ENCODE measurements around the gene UPK3A. TPM values are rescaled to one million over a fixed set of nuclear protein-coding genes. Genes with fewer than 3 reads are reported as not detected.

The UPK3A gene
- polyA plus RNA-seq, 1 of the 3 experiments (the other 2 are of a cell fraction) = not detected

DNA sequence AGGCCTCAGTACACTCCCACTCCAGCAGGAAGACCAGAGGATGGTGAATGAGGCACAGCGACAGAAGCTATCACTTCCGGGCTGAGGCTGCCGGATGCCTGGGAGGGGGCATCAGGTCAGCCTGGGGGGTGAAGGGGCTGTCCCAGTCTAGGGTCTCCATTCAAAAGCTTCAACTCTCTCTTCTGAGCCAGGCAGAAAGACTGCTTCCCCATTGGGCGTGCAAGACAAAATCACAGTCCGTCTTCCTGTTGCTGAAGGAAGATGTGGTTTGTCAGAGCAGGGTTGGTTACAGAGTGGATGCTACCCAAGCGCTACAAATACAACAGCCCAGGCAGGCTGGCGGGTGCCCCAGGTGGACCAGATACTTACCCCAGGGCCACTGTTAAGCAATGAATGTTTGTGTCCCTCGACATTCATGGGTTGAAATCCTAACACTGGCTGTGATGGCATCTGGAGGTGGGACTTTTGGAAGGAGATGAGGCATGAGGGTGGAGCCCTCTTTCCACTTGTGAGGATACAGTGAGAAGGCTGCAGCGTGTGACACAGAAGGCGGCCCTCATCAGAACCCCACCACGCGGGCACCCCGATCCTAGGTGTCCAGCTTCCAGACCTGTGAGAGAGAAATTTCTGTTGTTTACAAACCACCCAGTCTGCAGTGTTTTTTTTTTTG is 12.0 kb downstream of the UPK3A start:
- Histone ChIP-seq H3K9me2 (no peaks in the 10 kb centered on the region), H3K36me3 (replicated peaks in 1 of 2; ENCODE audit: control insufficient read depth in 1 of 2, insufficient read depth in 2 of 2, low read length in 1 of 2) (no peaks in the 10 kb centered on the region), H3K4me3 (ENCODE audit: low read depth in 2 of 2, low read length in 1 of 2) (no peak overlapping the region), H3K9ac (no peak overlapping the region), H4K20me1 (ENCODE audit: insufficient read depth) (no peaks in the 10 kb centered on the region), H3K9me3 (no peaks in the 10 kb centered on the region), H3K79me2 (ENCODE audit: insufficient read depth) (no peaks in the 10 kb centered on the region), H3K27ac (ENCODE audit: low read depth in 2 of 2, low read length in 1 of 2) (no peak overlapping the region), H3K4me1 (ENCODE audit: control insufficient read depth in 1 of 2, insufficient read depth in 2 of 2, low read depth in 1 of 2, low read length in 1 of 2) (no peaks in the 10 kb centered on the region), H2AFZ (ENCODE audit: low read depth) (no peak overlapping the region), H3K4me2 (no peak overlapping the region), H3F3A (replicated peaks; ENCODE audit: insufficient read depth) (peaks cover 2% of the 10 kb centered on the region), H3K27me3 (ENCODE audit: insufficient read depth) (no peaks in the 10 kb centered on the region)
- CTCF ChIA-PET = interaction anchor here (0.6 to 1.4 kb wide), 2 partner anchors 14 to 21 kb away, joined by 3 to 4 read pairs; no protein-coding TSS in a partner anchor
- WGBS (ENCODE audit: low lambda C conversion rate) = 90% methylated on average over 9 of the region's 13 CpGs
- DNase-seq = no peak
- POLR2A ChIA-PET = no interaction called here
- TF ChIP-seq EZH2phosphoT487 (IDR thresholded peaks at IDR 0.05; ENCODE audit: borderline replicate concordance, low read depth) (no peak), USF2 (IDR thresholded peaks at IDR 0.05; ENCODE audit: borderline replicate concordance, low read depth, low read length) (no peak), FOSL2 (IDR thresholded peaks at IDR 0.05; ENCODE audit: borderline replicate concordance, low read depth) (no peak), FOXM1 (IDR thresholded peaks at IDR 0.05; ENCODE audit: low read depth) (no peak), TAF1 (IDR thresholded peaks at IDR 0.05; ENCODE audit: borderline replicate concordance, low read depth, low read length) (no peak), GABPA (IDR thresholded peaks at IDR 0.05; ENCODE audit: low read depth) (no peak), SIN3A (IDR thresholded peaks at IDR 0.05; ENCODE audit: borderline replicate concordance, low read depth, low read length) (no peak), POLR2AphosphoS5 (IDR thresholded peaks at IDR 0.05; ENCODE audit: low read depth, low read length) (no peak), MAX (IDR thresholded peaks at IDR 0.05; ENCODE audit: low read depth) (no peak), RFX5 (IDR thresholded peaks at IDR 0.05; ENCODE audit: low read length) (no peak)
- TF ChIP-seq, protein P1, sequence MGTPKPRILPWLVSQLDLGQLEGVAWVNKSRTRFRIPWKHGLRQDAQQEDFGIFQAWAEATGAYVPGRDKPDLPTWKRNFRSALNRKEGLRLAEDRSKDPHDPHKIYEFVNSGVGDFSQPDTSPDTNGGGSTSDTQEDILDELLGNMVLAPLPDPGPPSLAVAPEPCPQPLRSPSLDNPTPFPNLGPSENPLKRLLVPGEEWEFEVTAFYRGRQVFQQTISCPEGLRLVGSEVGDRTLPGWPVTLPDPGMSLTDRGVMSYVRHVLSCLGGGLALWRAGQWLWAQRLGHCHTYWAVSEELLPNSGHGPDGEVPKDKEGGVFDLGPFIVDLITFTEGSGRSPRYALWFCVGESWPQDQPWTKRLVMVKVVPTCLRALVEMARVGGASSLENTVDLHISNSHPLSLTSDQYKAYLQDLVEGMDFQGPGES (IDR thresholded peaks at IDR 0.05; ENCODE audit: low read depth, low read length) = no peak
- TF ChIP-seq, protein P2, sequence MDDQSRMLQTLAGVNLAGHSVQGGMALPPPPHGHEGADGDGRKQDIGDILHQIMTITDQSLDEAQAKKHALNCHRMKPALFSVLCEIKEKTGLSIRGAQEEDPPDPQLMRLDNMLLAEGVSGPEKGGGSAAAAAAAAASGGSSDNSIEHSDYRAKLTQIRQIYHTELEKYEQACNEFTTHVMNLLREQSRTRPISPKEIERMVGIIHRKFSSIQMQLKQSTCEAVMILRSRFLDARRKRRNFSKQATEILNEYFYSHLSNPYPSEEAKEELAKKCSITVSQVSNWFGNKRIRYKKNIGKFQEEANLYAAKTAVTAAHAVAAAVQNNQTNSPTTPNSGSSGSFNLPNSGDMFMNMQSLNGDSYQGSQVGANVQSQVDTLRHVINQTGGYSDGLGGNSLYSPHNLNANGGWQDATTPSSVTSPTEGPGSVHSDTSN (IDR thresholded peaks at IDR 0.05) = no peak

DNA sequence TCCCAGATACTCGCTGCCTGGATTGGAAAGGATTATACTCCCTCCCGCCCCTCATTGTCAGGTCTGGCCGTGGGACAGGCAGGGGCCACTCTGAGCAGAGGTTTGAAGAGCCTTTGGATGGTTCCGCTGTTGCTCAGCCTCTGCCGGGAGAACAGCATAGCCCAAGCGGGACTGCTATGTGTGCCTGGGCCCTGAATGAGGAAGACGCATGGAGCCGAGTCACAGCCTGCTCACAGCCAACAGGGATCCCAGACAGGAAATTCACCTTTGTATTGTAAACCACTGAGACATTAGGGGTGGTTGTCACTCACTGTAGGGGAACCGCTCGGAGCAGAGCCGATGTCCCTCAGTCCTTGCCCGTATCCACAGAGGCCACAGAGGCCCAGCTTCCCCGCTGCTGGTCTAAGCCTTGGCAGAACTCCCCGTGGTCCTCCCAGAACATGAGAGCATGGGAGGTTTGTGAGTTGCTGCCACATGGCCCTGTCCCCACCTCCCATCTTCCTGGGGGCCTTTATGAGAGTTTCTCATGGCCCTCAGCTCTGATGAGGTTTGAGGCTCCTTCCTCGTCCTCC is 14.3 kb downstream of the UPK3A start:
- Histone ChIP-seq H3K79me2 (ENCODE audit: insufficient read depth) (no peaks in the 10 kb centered on the region), H3K27ac (ENCODE audit: low read depth in 2 of 2, low read length in 1 of 2) (no peak overlapping the region), H3K4me3 (ENCODE audit: low read depth in 2 of 2, low read length in 1 of 2) (no peak overlapping the region), H3K4me2 (no peak overlapping the region), H3K4me1 (ENCODE audit: control insufficient read depth in 1 of 2, insufficient read depth in 2 of 2, low read depth in 1 of 2, low read length in 1 of 2) (no peaks in the 10 kb centered on the region), H3K9me2 (no peaks in the 10 kb centered on the region), H3K36me3 (replicated peaks in 1 of 2; ENCODE audit: control insufficient read depth in 1 of 2, insufficient read depth in 2 of 2, low read length in 1 of 2) (no peaks in the 10 kb centered on the region), H3K9ac (no peak overlapping the region), H2AFZ (ENCODE audit: low read depth) (no peak overlapping the region), H4K20me1 (ENCODE audit: insufficient read depth) (no peaks in the 10 kb centered on the region), H3K27me3 (ENCODE audit: insufficient read depth) (no peaks in the 10 kb centered on the region), H3F3A (replicated peaks; ENCODE audit: insufficient read depth) (peaks cover 5% of the 10 kb centered on the region), H3K9me3 (no peaks in the 10 kb centered on the region)
- no peak for DNase-seq
- CTCF ChIA-PET = interaction anchor here (1.3 kb wide), 1 partner anchor 10 kb away, joined by 3 read pairs; the partner anchor contains the start of gene FAM118A
- POLR2A ChIA-PET = no interaction called here
- 90% methylated on average over 9 of the region's 15 CpGs for WGBS (ENCODE audit: low lambda C conversion rate)
- no peak for TF ChIP-seq EP300 (IDR thresholded peaks at IDR 0.05; ENCODE audit: borderline replicate concordance in 1 of 2, low read depth in 1 of 2, low read length in 1 of 2)

Data from SK-N-SH (cell line).